ENCODE data around the gene CCDC85A. TPM values are rescaled to one million over a fixed set of nuclear protein-coding genes. Genes with fewer than 3 reads are reported as not detected.

The CCDC85A gene
- total and polyA plus RNA-seq, 2 experiments from 2014 or later, result 2.5 to 3.3 TPM

- 87% methylated on average over 3 of the region's 3 CpGs for WGBS (ENCODE audit: low lambda C conversion rate, missing lambda C conversion rate)
- H3K9me3 ChIP-seq (ENCODE audit: low read depth), result no peaks in the 10 kb centered on the region
These were observed 47.6 kb downstream of the CCDC85A start for GRCh38 chr2:56231361-56231760.

DNA sequence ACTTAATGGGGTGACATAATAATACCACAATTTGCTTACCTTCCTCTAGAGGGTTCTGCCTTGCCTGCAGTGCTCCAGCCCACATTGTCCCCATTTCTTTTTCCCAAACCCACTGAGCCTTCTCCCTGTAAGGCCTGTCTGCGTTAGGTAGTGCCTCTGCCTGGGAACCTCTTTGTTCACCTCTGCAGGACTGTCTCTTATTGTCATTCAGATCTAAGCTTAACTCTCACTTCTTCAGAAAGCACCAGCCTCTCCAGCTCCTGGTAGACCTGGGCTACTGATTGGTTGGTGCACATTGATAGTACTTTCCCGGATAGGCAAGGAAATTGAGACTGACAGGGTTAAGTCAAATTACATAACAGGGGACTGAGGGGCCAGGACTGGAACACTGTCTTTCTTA is 49.1 kb downstream of the CCDC85A start:
- WGBS (ENCODE audit: low lambda C conversion rate, missing lambda C conversion rate), result 89% methylated on average over 2 of the region's 2 CpGs

More at GRCh38 chr2:56231361-56231760, 47.6 kb downstream of the CCDC85A start:
- no peak overlapping the region for H3K4me3 ChIP-seq
- H3K4me1 ChIP-seq (ENCODE audit: insufficient read depth), result no peaks in the 10 kb centered on the region
- H3K79me2 ChIP-seq, result no peaks in the 10 kb centered on the region
- DNase-seq (ENCODE audit: low spot score), result no peak
- no peaks in the 10 kb centered on the region for H3K27me3 ChIP-seq
- no peaks in the 10 kb centered on the region for H3K9me2 ChIP-seq (replicated peaks; ENCODE audit: insufficient read depth)
- no peaks in the 10 kb centered on the region for H4K20me1 ChIP-seq (ENCODE audit: insufficient read depth, poor library complexity, severe bottlenecking)
- H3K4me2 ChIP-seq, result no peak overlapping the region
- no peak for TF ChIP-seq EZH2phosphoT487 (IDR thresholded peaks at IDR 0.05; ENCODE audit: low read depth, severe bottlenecking, unreplicated experiment)
- TF ChIP-seq EZH2 (IDR thresholded peaks at IDR 0.05; ENCODE audit: borderline replicate concordance), result no peak
- H3K27ac ChIP-seq, result no peak overlapping the region
- no peaks in the 10 kb centered on the region for H3K36me3 ChIP-seq (replicated peaks; ENCODE audit: insufficient read depth, low read depth)
- no peak overlapping the region for H2AFZ ChIP-seq

GRCh38 chr2:56234241-56234640 is 50.5 kb downstream of the CCDC85A start:
- Histone ChIP-seq H2AFZ (no peak overlapping the region), H3K27me3 (no peaks in the 10 kb centered on the region), H3K4me2 (no peak overlapping the region), H3K9me3 (ENCODE audit: low read depth) (no peaks in the 10 kb centered on the region), H3K36me3 (replicated peaks; ENCODE audit: insufficient read depth, low read depth) (no peaks in the 10 kb centered on the region), H3K4me3 (no peak overlapping the region), H3K79me2 (no peaks in the 10 kb centered on the region), H3K27ac (no peak overlapping the region), H3K4me1 (ENCODE audit: insufficient read depth) (no peaks in the 10 kb centered on the region), H3K9me2 (replicated peaks; ENCODE audit: insufficient read depth) (no peaks in the 10 kb centered on the region), H4K20me1 (ENCODE audit: insufficient read depth, poor library complexity, severe bottlenecking) (no peaks in the 10 kb centered on the region)
- no peak for DNase-seq (ENCODE audit: low spot score)
- TF ChIP-seq EZH2 (IDR thresholded peaks at IDR 0.05; ENCODE audit: borderline replicate concordance) (no peak), EZH2phosphoT487 (IDR thresholded peaks at IDR 0.05; ENCODE audit: low read depth, severe bottlenecking, unreplicated experiment) (no peak), CTCF (IDR thresholded peaks at IDR 0.05; ENCODE audit: poor library complexity) (no peak)
- WGBS (ENCODE audit: low lambda C conversion rate, missing lambda C conversion rate), result 74% methylated on average over 2 of the region's 2 CpGs

More for the DNA sequence above, 49.1 kb downstream of the CCDC85A start:
- no peak overlapping the region for H3K27ac ChIP-seq
- H3K4me1 ChIP-seq (ENCODE audit: insufficient read depth), result no peaks in the 10 kb centered on the region
- H3K79me2 ChIP-seq, result no peaks in the 10 kb centered on the region
- TF ChIP-seq CTCF (IDR thresholded peaks at IDR 0.05; ENCODE audit: poor library complexity), result no peak
- no peaks in the 10 kb centered on the region for H3K36me3 ChIP-seq (replicated peaks; ENCODE audit: insufficient read depth, low read depth)
- no peaks in the 10 kb centered on the region for H3K27me3 ChIP-seq
- no peaks in the 10 kb centered on the region for H4K20me1 ChIP-seq (ENCODE audit: insufficient read depth, poor library complexity, severe bottlenecking)
- H2AFZ ChIP-seq, result no peak overlapping the region
- no peak for DNase-seq (ENCODE audit: low spot score)
- H3K4me3 ChIP-seq, result no peak overlapping the region
- no peaks in the 10 kb centered on the region for H3K9me3 ChIP-seq (ENCODE audit: low read depth)
- no peaks in the 10 kb centered on the region for H3K9me2 ChIP-seq (replicated peaks; ENCODE audit: insufficient read depth)
- no peak overlapping the region for H3K4me2 ChIP-seq

DNA sequence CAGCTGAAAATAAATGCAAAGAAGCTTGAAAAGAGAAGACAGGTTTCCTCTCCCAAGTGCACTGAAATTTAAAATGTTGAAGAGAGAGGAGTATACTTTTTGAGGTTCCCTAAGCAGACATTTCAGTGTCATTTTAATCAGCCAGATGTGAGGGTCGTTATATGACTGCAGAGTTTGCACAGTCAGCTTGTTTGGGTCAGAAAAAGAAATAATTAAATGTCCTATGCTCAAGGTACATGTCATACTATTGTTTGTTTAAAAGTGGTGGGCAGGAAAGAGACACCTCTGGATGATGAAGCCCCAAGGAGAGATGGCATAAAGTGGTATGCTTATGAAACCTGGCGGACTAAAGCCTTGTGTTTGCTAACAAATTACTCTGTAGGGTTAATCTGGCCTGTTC is 55.2 kb downstream of the CCDC85A start:
- H3K4me1 ChIP-seq (ENCODE audit: insufficient read depth), result peaks cover 2% of the 10 kb centered on the region
- H3K36me3 ChIP-seq (replicated peaks; ENCODE audit: insufficient read depth, low read depth), result no peaks in the 10 kb centered on the region
- H3K79me2 ChIP-seq, result no peaks in the 10 kb centered on the region
- H3K27me3 ChIP-seq, result no peaks in the 10 kb centered on the region
- H2AFZ ChIP-seq, result no peak overlapping the region
- no peak overlapping the region for H3K27ac ChIP-seq
- 69% methylated on average over 2 of the region's 2 CpGs for WGBS (ENCODE audit: low lambda C conversion rate, missing lambda C conversion rate)
- H3K4me2 ChIP-seq, result no peak overlapping the region
- no peak for DNase-seq (ENCODE audit: low spot score)
- H3K4me3 ChIP-seq, result no peak overlapping the region
- no peaks in the 10 kb centered on the region for H4K20me1 ChIP-seq (ENCODE audit: insufficient read depth, poor library complexity, severe bottlenecking)
- no peaks in the 10 kb centered on the region for H3K9me3 ChIP-seq (ENCODE audit: low read depth)
- H3K9me2 ChIP-seq (replicated peaks; ENCODE audit: insufficient read depth), result no peaks in the 10 kb centered on the region
- no peak for TF ChIP-seq CTCF (IDR thresholded peaks at IDR 0.05; ENCODE audit: poor library complexity)
- TF ChIP-seq EZH2phosphoT487 (IDR thresholded peaks at IDR 0.05; ENCODE audit: low read depth, severe bottlenecking, unreplicated experiment), result no peak
- TF ChIP-seq EZH2 (IDR thresholded peaks at IDR 0.05; ENCODE audit: borderline replicate concordance), result no peak
